Natural killer cell (primary cell): Measurements from ENCODE around the gene ACER1. TPM values are rescaled to one million over a fixed set of nuclear protein-coding genes. Genes with fewer than 3 reads are reported as not detected.

ENCODE experiments used
- ATAC-seq, 3 donors: fragments of 150-1000 bp in 2 of 3; fragments of 200-7000 bp in 1 of 3; cut with Tn5 transposase; 1 replicate in 1 of 3; 2 replicates in 2 of 3; pipeline ENCODE4 v1.10.0; 2021; ENCODE audit warnings: mild to moderate bottlenecking in 2 of 3, moderate library complexity in 2 of 3
- DNase-seq, 2 donors: peaks; one replicate each; pipeline versions ENCODE4 v3.0.0 to v3.0.0-alpha.2; 2013 to 2021; ENCODE audit warnings: mixed read lengths in 1 of 2
- H3K27ac ChIP-seq: one replicate; pipeline ENCODE4 v1.5.1; 2013; ENCODE audit warnings: mild to moderate bottlenecking, low read length
- H3K27me3 ChIP-seq: one replicate; pipeline ENCODE4 v1.6.1; 2013; ENCODE audit warnings: low read length; ENCODE audit not compliant: control insufficient read depth, insufficient read depth
- H3K36me3 ChIP-seq: one replicate; pipeline ENCODE4 v1.6.1; 2013; ENCODE audit warnings: low read length; ENCODE audit not compliant: control insufficient read depth, insufficient read depth
- H3K4me1 ChIP-seq: one replicate; pipeline ENCODE4 v1.6.1; 2013; ENCODE audit warnings: low read length; ENCODE audit not compliant: control insufficient read depth, insufficient read depth
- H3K4me3 ChIP-seq: one replicate; pipeline ENCODE4 v1.5.1; 2013; ENCODE audit warnings: low read length
- H3K9me3 ChIP-seq: one replicate; pipeline ENCODE4 v1.6.1; 2013; ENCODE audit warnings: low read length; ENCODE audit not compliant: control insufficient read depth, insufficient read depth
- H3K27ac Mint-ChIP-seq, 2 donors: one replicate each; pipeline ENCODE4 v1.8.0; 2022; ENCODE audit warnings: mild to moderate bottlenecking in 2 of 2, mixed read lengths in 2 of 2, moderate library complexity in 1 of 2
- H3K27me3 Mint-ChIP-seq, 2 donors: one replicate each; pipeline ENCODE4 v1.8.0; 2022; ENCODE audit warnings: low read depth in 2 of 2, mixed read lengths in 2 of 2
- H3K36me3 Mint-ChIP-seq: one replicate; pipeline ENCODE4 v1.8.0; 2022; ENCODE audit warnings: mixed read lengths
- H3K4me1 Mint-ChIP-seq, 2 donors: one replicate each; pipeline ENCODE4 v1.8.0; 2022; ENCODE audit warnings: mixed read lengths in 2 of 2
- H3K4me3 Mint-ChIP-seq: one replicate; pipeline ENCODE4 v1.8.0; 2022; ENCODE audit warnings: mild to moderate bottlenecking, moderate library complexity, mixed read lengths
- H3K9me3 Mint-ChIP-seq, 2 donors: one replicate each; pipeline ENCODE4 v1.8.0; 2022; ENCODE audit warnings: mixed read lengths in 2 of 2
- CTCF ChIP-seq: fragments of 200-600 bp; IDR thresholded peaks from one replicate; pipeline ENCODE4 v1.8.0; 2022; ENCODE audit warnings: antibody characterized with exemption
- WGBS: methylation state at CpG from one replicate; pipeline ENCODE4 v1.1.7; 2013; ENCODE audit warnings: missing lambda C conversion rate; ENCODE audit not compliant: insufficient coverage; 5-methylcytosine and 5-hydroxymethylcytosine counted together
- intact Hi-C: fragments of 100-400 bp; cut with micrococcal nuclease; formaldehyde crosslinking; loops from one replicate; pipeline ENCODE4 v1.14.2; 2022
- total RNA-seq, 4 donors: library from RNA; stranded (reverse); fragments of 120-200 nt in 1 of 4; gene quantifications; one replicate each; pipeline versions ENCODE4 v1.2.3 to v1.2.4, GENCODE V29; 2013 to 2022

ACER1 gene
- total RNA-seq, 3 donors from 2014 or later (not counting 1 experiment from before 2014, with no cell fraction given), result 0.25 to 0.35 TPM; not detected in 1

GRCh38 chr19:6263306-6263705 is 70.1 kb downstream of the ACER1 start:
- TF ChIP-seq CTCF, result no peak
- H3K27ac ChIP-seq, result no peak overlapping the region
- H3K27me3 Mint-ChIP-seq, result no peaks in the 10 kb centered on the region
- peaks cover 21% of the 10 kb centered on the region for H3K4me1 ChIP-seq
- no peak overlapping the region for H3K27ac Mint-ChIP-seq
- intact Hi-C loops, result no loop called here
- H3K36me3 Mint-ChIP-seq, result no peaks in the 10 kb centered on the region
- H3K4me1 Mint-ChIP-seq, result peaks cover 0 to 40% of the 10 kb centered on the region in 2 donors
- no peaks in the 10 kb centered on the region for H3K9me3 Mint-ChIP-seq
- H3K27me3 ChIP-seq, result no peaks in the 10 kb centered on the region
- H3K9me3 ChIP-seq, result no peaks in the 10 kb centered on the region
- WGBS, result 93% methylated on average over 11 of the region's 12 CpGs
- peaks cover 12% of the 10 kb centered on the region for H3K36me3 ChIP-seq
- no peak for ATAC-seq
- H3K4me3 Mint-ChIP-seq, result no peak overlapping the region
- DNase-seq, result no peak
- no peak overlapping the region for H3K4me3 ChIP-seq

GRCh38 chr19:6262519-6262918 is 70.9 kb downstream of the ACER1 start:
- intact Hi-C loops, result no loop called here
- Mint-ChIP-seq H3K4me3 (no peak overlapping the region), H3K27me3 (no peaks in the 10 kb centered on the region), H3K9me3 (no peaks in the 10 kb centered on the region), H3K27ac (peak overlapping the region in 1 of 2 donors; percentile 73), H3K4me1 (peaks cover 0 to 32% of the 10 kb centered on the region in 2 donors), H3K36me3 (no peaks in the 10 kb centered on the region)
- Histone ChIP-seq H3K4me3 (no peak overlapping the region), H3K27ac (no peak overlapping the region), H3K4me1 (peaks cover 21% of the 10 kb centered on the region), H3K9me3 (no peaks in the 10 kb centered on the region), H3K36me3 (peaks cover 7% of the 10 kb centered on the region), H3K27me3 (no peaks in the 10 kb centered on the region)
- WGBS, result 80% methylated on average over 11 of the region's 11 CpGs
- DNase-seq (no peak), ATAC-seq (no peak)
- no peak for TF ChIP-seq CTCF

GRCh38 chr19:6261883-6262282 is 71.5 kb downstream of the ACER1 start:
- H3K9me3 Mint-ChIP-seq, result no peaks in the 10 kb centered on the region
- peak overlapping the region in 1 of 2 donors; percentile 73 for H3K27ac Mint-ChIP-seq
- peaks cover 21% of the 10 kb centered on the region for H3K4me1 ChIP-seq
- no peaks in the 10 kb centered on the region for H3K27me3 Mint-ChIP-seq
- H3K4me1 Mint-ChIP-seq, result peaks cover 0 to 32% of the 10 kb centered on the region in 2 donors
- 78% methylated on average over 15 of the region's 15 CpGs for WGBS
- H3K4me3 Mint-ChIP-seq, result no peak overlapping the region
- peaks cover 5% of the 10 kb centered on the region for H3K36me3 ChIP-seq
- no peak overlapping the region for H3K4me3 ChIP-seq
- no peaks in the 10 kb centered on the region for H3K36me3 Mint-ChIP-seq
- intact Hi-C loops, result no loop called here
- DNase-seq (no peak), ATAC-seq (no peak)
- H3K27ac ChIP-seq, result no peak overlapping the region
- no peaks in the 10 kb centered on the region for H3K9me3 ChIP-seq
- no peak for TF ChIP-seq CTCF
- H3K27me3 ChIP-seq, result no peaks in the 10 kb centered on the region
